HG03520 (cell line): ENCODE measurements around the gene PRELID1.

Experiments used
- ATAC-seq: cut with Tn5 transposase; IDR thresholded peaks from one replicate; pipeline ENCODE4 v1.9.1; 2021; ENCODE audit warnings: mild to moderate bottlenecking, moderate library complexity; ENCODE audit not compliant: unreplicated experiment

The PRELID1 gene

DNA sequence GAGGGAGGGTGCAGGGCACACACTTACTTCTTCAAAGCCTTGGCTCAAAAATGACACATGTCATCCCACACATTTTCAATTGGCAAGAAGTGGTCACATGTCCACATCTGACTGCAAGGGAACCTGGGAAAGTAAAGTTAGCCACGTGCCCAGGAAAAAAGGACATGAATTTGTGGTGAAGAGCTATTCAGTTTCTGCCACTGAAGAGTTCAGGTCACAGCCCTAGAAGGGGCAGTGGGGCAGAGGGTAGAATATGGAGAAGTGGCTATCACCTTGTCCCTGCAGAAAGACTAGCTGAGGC lies 52.2 kb downstream of the PRELID1 start:
- ATAC-seq: no peak
